Upper lobe of left lung (tissue), 6 donors: Measurements from ENCODE around the gene PBX3. TPM values are rescaled to one million over a fixed set of nuclear protein-coding genes. Genes with fewer than 3 reads are reported as not detected.

ENCODE experiments used
- ATAC-seq, 2 donors: fragments of 200-7000 bp; cut with Tn5 transposase; one replicate each; pipeline ENCODE4 v1.9.1; 2022; ENCODE audit warnings: mild to moderate bottlenecking in 2 of 2, moderate library complexity in 2 of 2; ENCODE audit not compliant: low FRiP score in 2 of 2
- DNase-seq, 2 donors: peaks; one replicate each; pipeline ENCODE4 v3.0.0-alpha.2; 2019 to 2020
- H3K27ac ChIP-seq, 4 donors: fragments of 200-600 bp; sonication (generic); one replicate each; pipeline ENCODE4 v1.5.1; 2016 to 2019
- H3K27me3 ChIP-seq, 4 donors: fragments of 200-600 bp; sonication (generic); one replicate each; pipeline ENCODE4 v1.5.1; 2017 to 2019
- H3K36me3 ChIP-seq, 4 donors: fragments of 200-600 bp; sonication (generic); one replicate each; pipeline ENCODE4 v1.5.1; 2016 to 2019
- H3K4me1 ChIP-seq, 4 donors: fragments of 200-600 bp; sonication (generic); one replicate each; pipeline ENCODE4 v1.5.1; 2018 to 2019
- H3K4me3 ChIP-seq, 4 donors: fragments of 200-600 bp; sonication (generic); one replicate each; pipeline ENCODE4 v1.5.1; 2017 to 2019; ENCODE audit warnings: mild to moderate bottlenecking in 2 of 4, moderate library complexity in 1 of 4
- H3K9me3 ChIP-seq, 4 donors: fragments of 200-600 bp; sonication (generic); one replicate each; pipeline ENCODE4 v1.5.1; 2018 to 2019
- EP300 ChIP-seq, 4 donors: sonication (generic); formaldehyde crosslinking; IDR thresholded peaks; one replicate each; pipeline ENCODE4 v1.5.1; 2017; ENCODE audit warnings: antibody characterized with exemption in 4 of 4, control low read depth in 2 of 4
- POLR2A ChIP-seq, 4 donors: fragments of 450-650 bp; IDR thresholded peaks; one replicate each; pipeline ENCODE4 v1.5.1; 2016 to 2017; ENCODE audit warnings: antibody characterized with exemption in 4 of 4, mild to moderate bottlenecking in 2 of 4
- POLR2AphosphoS5 ChIP-seq, 2 donors: sonication (generic); formaldehyde crosslinking; IDR thresholded peaks; one replicate each; pipeline ENCODE4 v1.5.1; 2017; ENCODE audit warnings: antibody characterized with exemption in 2 of 2
- WGBS, 2 donors: methylation state at CpG; one replicate each; pipeline ENCODE4 v1.1.5; 2017 to 2018; 5-methylcytosine and 5-hydroxymethylcytosine counted together
- total RNA-seq, 6 donors: library from RNA; depleted of rRNA in 4 of 6; stranded (reverse); fragments of >200 nt in 4 of 6; gene quantifications; one replicate each; pipeline versions ENCODE4 v1.1.0 to v1.2.1, GENCODE V29; 2016 to 2021
- TF ChIP-seq, protein P1 (sequence below), 6 experiments: fragments of 450-650 bp in 4 of 6; fragments of 200-600 bp in 2 of 6; sonication (generic) in 2 of 6; IDR thresholded peaks; one replicate each; pipeline ENCODE4 v1.5.1; 2016 to 2019; ENCODE audit warnings: antibody characterized with exemption in 6 of 6
- donor health status: DM: no; HTN: no; CAD: no; lungs with moderate emphysema.
- donor health status: DM: no; HTN: yes; CAD: no; lungs with severe emphysema.

Gene PBX3
- total RNA-seq, 6 donors from 2014 or later: 25.7 to 57.6 (median 41.9) TPM

DNA sequence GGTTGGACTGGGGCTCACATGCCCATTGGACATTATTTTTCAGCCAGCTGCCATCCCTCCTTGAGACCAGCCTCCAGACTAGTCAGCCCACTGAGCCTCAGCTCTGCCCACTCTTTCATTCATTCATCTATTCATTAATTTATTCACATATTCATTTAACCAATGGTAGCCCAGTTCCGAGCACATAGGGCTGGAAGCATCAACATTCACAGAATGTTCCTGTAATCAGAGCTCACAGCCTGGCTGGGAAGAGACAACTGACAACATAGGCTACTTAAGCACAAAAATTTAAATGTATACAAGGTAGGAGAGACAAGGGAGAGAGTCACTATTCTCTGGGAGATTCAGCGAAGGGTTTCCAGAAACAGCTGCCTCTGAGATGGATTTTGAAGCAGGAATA, 17.0 kb upstream of the PBX3 start:
- WGBS, 2 donors: 86 to 91% methylated on average over 2 of the region's 2 CpGs
- H3K27ac ChIP-seq: no peak overlapping the region
- H3K27me3 ChIP-seq: no peaks in the 10 kb centered on the region
- H3K4me1 ChIP-seq: no peaks in the 10 kb centered on the region
- no peaks in the 10 kb centered on the region for H3K9me3 ChIP-seq
- DNase-seq: no peak
- TF ChIP-seq EP300 (IDR thresholded peaks at IDR 0.05) (no peak), POLR2AphosphoS5 (IDR thresholded peaks at IDR 0.05) (no peak), POLR2A (IDR thresholded peaks at IDR 0.05) (no peak)
- TF ChIP-seq, protein P1, sequence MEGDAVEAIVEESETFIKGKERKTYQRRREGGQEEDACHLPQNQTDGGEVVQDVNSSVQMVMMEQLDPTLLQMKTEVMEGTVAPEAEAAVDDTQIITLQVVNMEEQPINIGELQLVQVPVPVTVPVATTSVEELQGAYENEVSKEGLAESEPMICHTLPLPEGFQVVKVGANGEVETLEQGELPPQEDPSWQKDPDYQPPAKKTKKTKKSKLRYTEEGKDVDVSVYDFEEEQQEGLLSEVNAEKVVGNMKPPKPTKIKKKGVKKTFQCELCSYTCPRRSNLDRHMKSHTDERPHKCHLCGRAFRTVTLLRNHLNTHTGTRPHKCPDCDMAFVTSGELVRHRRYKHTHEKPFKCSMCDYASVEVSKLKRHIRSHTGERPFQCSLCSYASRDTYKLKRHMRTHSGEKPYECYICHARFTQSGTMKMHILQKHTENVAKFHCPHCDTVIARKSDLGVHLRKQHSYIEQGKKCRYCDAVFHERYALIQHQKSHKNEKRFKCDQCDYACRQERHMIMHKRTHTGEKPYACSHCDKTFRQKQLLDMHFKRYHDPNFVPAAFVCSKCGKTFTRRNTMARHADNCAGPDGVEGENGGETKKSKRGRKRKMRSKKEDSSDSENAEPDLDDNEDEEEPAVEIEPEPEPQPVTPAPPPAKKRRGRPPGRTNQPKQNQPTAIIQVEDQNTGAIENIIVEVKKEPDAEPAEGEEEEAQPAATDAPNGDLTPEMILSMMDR (IDR thresholded peaks at IDR 0.05): no peak
- no peak for ATAC-seq
- no peaks in the 10 kb centered on the region for H3K36me3 ChIP-seq
- H3K4me3 ChIP-seq: no peak overlapping the region

DNA sequence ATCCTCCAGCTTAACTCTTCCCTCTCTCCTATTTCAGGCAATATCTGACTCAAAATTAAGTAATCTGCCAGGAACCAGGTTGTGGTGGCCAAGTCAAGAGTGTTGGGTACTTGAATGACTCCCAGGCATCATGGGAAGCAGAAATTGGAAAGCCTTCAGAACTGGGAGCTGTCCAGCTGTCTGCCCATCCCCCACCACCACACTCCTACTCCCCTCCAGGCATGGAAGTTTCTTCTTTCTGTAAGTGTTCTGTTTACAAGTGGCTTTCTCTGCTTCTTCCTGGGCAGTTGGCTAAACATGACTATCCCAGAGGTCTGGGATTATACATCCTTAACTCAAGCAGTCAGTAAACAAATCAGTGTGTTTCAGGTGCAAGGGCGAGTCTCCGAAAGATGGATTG, 14.6 kb upstream of the PBX3 start:
- DNase-seq: no peak
- H3K4me1 ChIP-seq: no peaks in the 10 kb centered on the region
- H3K27ac ChIP-seq: no peak overlapping the region
- no peaks in the 10 kb centered on the region for H3K9me3 ChIP-seq
- TF ChIP-seq POLR2A (IDR thresholded peaks at IDR 0.05) (no peak), POLR2AphosphoS5 (IDR thresholded peaks at IDR 0.05) (no peak), EP300 (IDR thresholded peaks at IDR 0.05) (no peak)
- TF ChIP-seq, protein P1 (IDR thresholded peaks at IDR 0.05): no peak
- no peak overlapping the region for H3K4me3 ChIP-seq
- H3K36me3 ChIP-seq: no peaks in the 10 kb centered on the region
- no peak for ATAC-seq
- WGBS, 2 donors: 77 to 80% methylated on average over 2 of the region's 2 CpGs
- no peaks in the 10 kb centered on the region for H3K27me3 ChIP-seq

DNA sequence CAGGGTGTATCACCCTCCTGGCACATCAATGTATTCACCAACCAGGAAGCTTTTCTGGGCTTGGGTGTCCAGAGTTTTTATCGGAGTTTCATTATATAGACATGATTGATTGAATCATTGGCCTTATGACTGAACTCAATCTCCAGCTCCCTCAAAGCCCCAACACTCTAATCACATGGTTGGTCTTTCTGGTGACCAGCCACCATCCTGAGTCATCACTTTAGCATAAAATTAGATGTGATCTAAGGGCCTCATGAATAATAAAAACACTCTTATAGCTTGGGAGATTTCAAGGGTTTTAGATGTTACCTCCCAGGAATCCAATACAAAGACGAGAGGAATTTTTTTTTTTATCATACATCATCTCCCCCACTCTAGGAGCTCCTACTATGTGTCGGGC, 7.7 kb upstream of the PBX3 start:
- H3K9me3 ChIP-seq: no peaks in the 10 kb centered on the region
- H3K36me3 ChIP-seq: no peaks in the 10 kb centered on the region
- H3K27ac ChIP-seq: no peak overlapping the region
- TF ChIP-seq POLR2AphosphoS5 (IDR thresholded peaks at IDR 0.05) (no peak), POLR2A (IDR thresholded peaks at IDR 0.05) (no peak), EP300 (IDR thresholded peaks at IDR 0.05) (no peak)
- TF ChIP-seq, protein P1 (IDR thresholded peaks at IDR 0.05): no peak
- no peaks in the 10 kb centered on the region for H3K27me3 ChIP-seq
- 85 to 87% methylated on average over 3 of the region's 3 CpGs for WGBS, 2 donors
- DNase-seq: no peak
- no peak overlapping the region for H3K4me3 ChIP-seq
- ATAC-seq: no peak
- H3K4me1 ChIP-seq: no peaks in the 10 kb centered on the region

DNA sequence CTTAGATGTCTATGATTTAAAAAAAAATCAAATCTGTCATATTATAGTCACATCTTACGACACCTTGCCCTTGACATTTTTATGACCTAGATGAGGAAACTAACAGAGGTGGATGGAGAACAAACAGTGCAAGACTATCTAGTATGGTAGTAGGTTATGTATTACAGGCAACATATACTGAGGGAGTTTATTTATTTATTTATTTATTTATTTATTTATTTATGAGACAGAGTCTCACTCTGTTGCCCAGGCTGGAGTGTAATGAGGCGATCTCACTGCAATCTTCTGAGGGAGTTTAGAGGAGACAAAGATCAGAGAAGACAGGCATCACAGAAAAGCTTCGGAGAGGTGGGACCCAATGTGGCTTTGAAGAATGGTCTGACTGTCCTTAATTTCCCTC, 4.5 kb upstream of the PBX3 start:
- WGBS, 2 donors: 92% methylated on average over 3 of the region's 3 CpGs
- Histone ChIP-seq H3K27me3 (no peaks in the 10 kb centered on the region), H3K36me3 (no peaks in the 10 kb centered on the region), H3K27ac (no peak overlapping the region), H3K9me3 (no peaks in the 10 kb centered on the region), H3K4me1 (peaks cover 3 to 7% (median 6%) of the 10 kb centered on the region in 4 donors), H3K4me3 (no peak overlapping the region)
- ATAC-seq: no peak
- DNase-seq: no peak
- no peak for TF ChIP-seq POLR2A (IDR thresholded peaks at IDR 0.05)
- TF ChIP-seq POLR2AphosphoS5 (IDR thresholded peaks at IDR 0.05): no peak
- TF ChIP-seq, protein P1 (IDR thresholded peaks at IDR 0.05): no peak
- TF ChIP-seq EP300 (IDR thresholded peaks at IDR 0.05): no peak

DNA sequence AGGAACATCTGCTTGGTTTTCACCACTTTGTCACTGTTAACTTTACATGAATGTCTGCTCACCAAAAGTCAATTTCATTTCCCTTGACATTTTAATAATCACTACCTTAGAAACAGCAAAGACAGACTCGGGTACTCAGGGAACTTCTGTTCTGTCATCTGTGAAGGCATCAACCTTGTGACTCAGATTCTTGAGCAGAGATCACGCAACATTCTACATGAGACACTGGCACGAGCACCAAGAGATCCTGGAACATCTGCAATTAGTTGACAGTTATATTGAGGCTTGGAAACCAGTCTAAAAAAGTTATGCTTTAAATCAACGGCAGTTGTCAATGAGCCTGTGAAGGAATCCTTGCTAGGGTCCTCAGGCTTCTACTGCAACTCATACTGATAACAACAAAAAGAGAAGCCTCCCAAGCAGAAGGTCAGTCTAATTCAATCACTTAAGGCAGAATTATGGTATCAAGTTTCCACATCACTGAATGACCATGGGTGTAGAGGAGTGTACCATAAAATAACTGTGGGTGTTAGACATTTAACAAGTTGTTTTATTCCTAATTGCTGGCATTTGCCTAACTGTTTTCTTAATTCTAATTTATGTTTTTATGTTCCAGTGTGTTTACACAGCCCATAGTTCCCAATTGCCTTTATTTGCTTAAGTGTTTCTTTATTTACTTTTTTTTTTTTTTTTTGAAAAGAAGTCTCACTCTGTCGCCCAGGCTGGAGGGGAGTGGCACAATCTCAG, 3.3 kb upstream of the PBX3 start:
- DNase-seq (no peak), ATAC-seq (no peak)
- TF ChIP-seq, protein P1 (IDR thresholded peaks at IDR 0.05): no peak
- TF ChIP-seq POLR2AphosphoS5 (IDR thresholded peaks at IDR 0.05) (no peak), EP300 (IDR thresholded peaks at IDR 0.05) (no peak), POLR2A (IDR thresholded peaks at IDR 0.05) (no peak)
- no peak overlapping the region for H3K4me3 ChIP-seq
- 75 to 80% methylated on average over 5 of the region's 5 CpGs for WGBS, 2 donors
- no peaks in the 10 kb centered on the region for H3K36me3 ChIP-seq
- no peaks in the 10 kb centered on the region for H3K9me3 ChIP-seq
- H3K27ac ChIP-seq: no peak overlapping the region
- H3K27me3 ChIP-seq: no peaks in the 10 kb centered on the region
- peaks cover 3 to 10% (median 8%) of the 10 kb centered on the region in 4 donors for H3K4me1 ChIP-seq
